Fibroblast of lung (primary cell): ENCODE measurements around the gene PGA4.

ENCODE experiments used
- EZH2 ChIP-seq: IDR thresholded peaks from 2 replicates; pipeline ENCODE4 v1.5.1; 2012; ENCODE audit warnings: low read length, control low read depth, mild to moderate bottlenecking; ENCODE audit errors: missing control alignments
- TF ChIP-seq, protein P1 (sequence below), 2 donors: IDR thresholded peaks in 1 of 2; conservative IDR thresholded peaks in 1 of 2; 1 replicate in 1 of 2; 2 replicates in 1 of 2; pipeline ENCODE4 v1.5.1; 2011 to 2012; ENCODE audit warnings: low read length in 2 of 2, control low read depth in 1 of 2, inconsistent platforms in 1 of 2, low read depth in 1 of 2, mild to moderate bottlenecking in 1 of 2

DNA sequence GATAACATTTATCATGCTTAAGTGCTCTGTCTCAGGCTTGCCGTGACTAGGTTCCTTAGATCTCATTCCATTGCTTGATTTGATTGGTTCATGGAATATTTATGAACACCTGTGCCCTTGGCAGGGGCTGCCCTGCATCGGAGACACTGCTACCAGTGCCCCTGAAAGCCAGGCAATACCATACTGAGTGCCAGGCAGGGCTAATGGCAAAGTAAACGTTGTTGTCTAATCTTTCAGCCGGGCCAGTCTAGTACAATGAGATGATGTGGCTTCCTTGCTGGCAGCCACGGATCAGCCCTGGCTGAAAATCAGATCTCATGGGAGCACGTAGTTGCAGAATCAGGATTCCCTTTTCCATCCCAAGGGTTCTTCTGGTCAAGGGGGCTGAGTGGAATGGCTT, 23.8 kb upstream of the PGA4 start:
- TF ChIP-seq, protein P1, sequence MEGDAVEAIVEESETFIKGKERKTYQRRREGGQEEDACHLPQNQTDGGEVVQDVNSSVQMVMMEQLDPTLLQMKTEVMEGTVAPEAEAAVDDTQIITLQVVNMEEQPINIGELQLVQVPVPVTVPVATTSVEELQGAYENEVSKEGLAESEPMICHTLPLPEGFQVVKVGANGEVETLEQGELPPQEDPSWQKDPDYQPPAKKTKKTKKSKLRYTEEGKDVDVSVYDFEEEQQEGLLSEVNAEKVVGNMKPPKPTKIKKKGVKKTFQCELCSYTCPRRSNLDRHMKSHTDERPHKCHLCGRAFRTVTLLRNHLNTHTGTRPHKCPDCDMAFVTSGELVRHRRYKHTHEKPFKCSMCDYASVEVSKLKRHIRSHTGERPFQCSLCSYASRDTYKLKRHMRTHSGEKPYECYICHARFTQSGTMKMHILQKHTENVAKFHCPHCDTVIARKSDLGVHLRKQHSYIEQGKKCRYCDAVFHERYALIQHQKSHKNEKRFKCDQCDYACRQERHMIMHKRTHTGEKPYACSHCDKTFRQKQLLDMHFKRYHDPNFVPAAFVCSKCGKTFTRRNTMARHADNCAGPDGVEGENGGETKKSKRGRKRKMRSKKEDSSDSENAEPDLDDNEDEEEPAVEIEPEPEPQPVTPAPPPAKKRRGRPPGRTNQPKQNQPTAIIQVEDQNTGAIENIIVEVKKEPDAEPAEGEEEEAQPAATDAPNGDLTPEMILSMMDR (conservative IDR thresholded peaks at IDR 0.05 in 1 of 2, IDR thresholded peaks at IDR 0.05 in 1 of 2; ENCODE audit: low read depth in 1 of 2, low read length in 2 of 2): no peak
- TF ChIP-seq EZH2: no peak
